ENCODE data around the gene VPS41. TPM values are rescaled to one million over a fixed set of nuclear protein-coding genes. Genes with fewer than 3 reads are reported as not detected.

VPS41 gene
- 31.4 and 45.1 TPM in 2 replicates for total RNA-seq (2022)
- percentile 73 among the genes with signal in this experiment for Bru-seq, nascent RNA
- percentile 67 among the genes with signal in this experiment for BruChase-seq, experiment 1, labeled RNA remaining after a 6-hour chase
- percentile 70 among the genes with signal in this experiment for BruChase-seq, experiment 2, labeled RNA remaining after a 2-hour chase
- long read RNA-seq, full-length matches to known transcripts, result 27 of 37 reads
- long read RNA-seq, partial matches to known transcripts, result 3 of 37 reads
- long read RNA-seq, other reads (novel, unspliced or antisense), result 7 of 37 reads

DNA sequence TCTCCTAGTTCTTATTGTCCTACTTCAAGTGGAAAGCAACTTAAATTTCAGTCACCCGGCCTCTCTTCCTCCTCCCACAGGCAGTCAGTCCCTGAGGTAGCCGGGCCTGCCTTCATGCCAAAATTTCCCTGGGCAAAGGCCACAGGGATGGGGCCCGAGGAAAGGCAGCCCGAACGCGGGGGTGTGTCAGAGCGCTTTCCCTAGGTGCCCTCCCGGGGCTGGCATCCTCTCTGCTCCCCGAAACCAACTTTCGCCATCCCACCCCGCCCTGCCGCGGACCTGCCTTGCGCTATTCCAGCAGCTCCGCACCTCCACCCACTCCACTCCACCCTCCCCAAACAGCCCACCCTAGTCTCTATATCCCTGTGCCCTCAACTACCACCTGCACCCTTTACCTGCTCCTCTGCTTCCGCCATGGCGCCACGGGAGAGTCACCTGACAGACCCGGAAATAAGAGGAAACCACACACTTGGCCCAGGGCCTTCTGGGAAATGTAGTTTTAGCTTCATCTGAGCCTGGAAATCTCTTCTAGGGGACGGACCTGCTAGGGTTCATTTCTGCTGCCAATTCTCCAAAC, at the start of gene VPS41:
Gene VPS41, minus strand, starts transcription at position 433 of the 577 bp plus-strand sequence. Its CDS starts 17 bp downstream, at position 416.
- Mint-ChIP-seq H3K4me1 (ENCODE audit: insufficient read depth, unreplicated experiment) (peaks cover 14% of the 10 kb centered on the region), H3K27me3 (ENCODE audit: insufficient read depth, unreplicated experiment) (no peaks in the 10 kb centered on the region), H3K4me3 (ENCODE audit: unreplicated experiment) (peak within 1 kb of the TSS; percentile 89), H3K9me3 (ENCODE audit: unreplicated experiment) (no peaks in the 10 kb centered on the region), H3K36me3 (ENCODE audit: insufficient read depth, unreplicated experiment) (no peaks in the 10 kb centered on the region), H3K27ac (ENCODE audit: low read depth, unreplicated experiment) (peak within 1 kb of the TSS; percentile 90)
- peak; percentile 83 for DNase-seq (ENCODE audit: unreplicated experiment)
- BruUV-seq (replicated peaks), result no TSS peak
- POLR2A ChIA-PET, result interaction anchor here (0.6 to 1.2 kb wide), 10 partner anchors 9 to 1346 kb away, joined by 3 to 5 read pairs (median 4); no protein-coding TSS in a partner anchor
- TF ChIP-seq, protein P1, sequence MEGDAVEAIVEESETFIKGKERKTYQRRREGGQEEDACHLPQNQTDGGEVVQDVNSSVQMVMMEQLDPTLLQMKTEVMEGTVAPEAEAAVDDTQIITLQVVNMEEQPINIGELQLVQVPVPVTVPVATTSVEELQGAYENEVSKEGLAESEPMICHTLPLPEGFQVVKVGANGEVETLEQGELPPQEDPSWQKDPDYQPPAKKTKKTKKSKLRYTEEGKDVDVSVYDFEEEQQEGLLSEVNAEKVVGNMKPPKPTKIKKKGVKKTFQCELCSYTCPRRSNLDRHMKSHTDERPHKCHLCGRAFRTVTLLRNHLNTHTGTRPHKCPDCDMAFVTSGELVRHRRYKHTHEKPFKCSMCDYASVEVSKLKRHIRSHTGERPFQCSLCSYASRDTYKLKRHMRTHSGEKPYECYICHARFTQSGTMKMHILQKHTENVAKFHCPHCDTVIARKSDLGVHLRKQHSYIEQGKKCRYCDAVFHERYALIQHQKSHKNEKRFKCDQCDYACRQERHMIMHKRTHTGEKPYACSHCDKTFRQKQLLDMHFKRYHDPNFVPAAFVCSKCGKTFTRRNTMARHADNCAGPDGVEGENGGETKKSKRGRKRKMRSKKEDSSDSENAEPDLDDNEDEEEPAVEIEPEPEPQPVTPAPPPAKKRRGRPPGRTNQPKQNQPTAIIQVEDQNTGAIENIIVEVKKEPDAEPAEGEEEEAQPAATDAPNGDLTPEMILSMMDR (IDR thresholded peaks at IDR 0.05; ENCODE audit: unreplicated experiment), result no peak
- intact Hi-C loops (cut with micrococcal nuclease), result loop anchor here (10.0 kb wide), 1 partner anchor 84 kb away; no protein-coding TSS in a partner anchor
- CTCF ChIA-PET, result interaction anchor here (0.5 to 1.8 kb wide), 4 partner anchors 8 to 422 kb away, joined by 3 to 6 read pairs (median 4); no protein-coding TSS in a partner anchor

DNA sequence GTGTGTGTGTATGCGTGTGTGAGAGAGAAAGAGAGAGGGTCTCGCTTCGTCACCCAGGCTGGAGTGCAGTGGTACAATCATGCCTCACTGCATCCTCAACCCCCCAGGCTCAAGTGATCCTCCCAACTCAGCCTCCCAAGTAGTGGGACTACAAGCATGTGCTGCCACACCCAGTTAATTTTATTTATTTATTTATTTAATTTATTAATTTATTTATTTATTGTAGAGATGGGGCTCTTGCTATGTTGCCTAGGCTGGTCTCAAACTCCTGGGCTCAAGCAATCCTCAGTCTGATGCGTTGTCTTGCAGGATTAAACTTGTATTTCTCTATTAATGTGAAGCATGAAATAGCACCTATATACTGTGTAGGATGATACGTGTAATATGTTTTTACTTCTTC, 46.9 kb upstream of the VPS41 start:
- no peak overlapping the region for H3K27ac Mint-ChIP-seq (ENCODE audit: low read depth, unreplicated experiment)
- intact Hi-C loops (cut with micrococcal nuclease), result no loop called here
- no peaks in the 10 kb centered on the region for H3K9me3 Mint-ChIP-seq (ENCODE audit: unreplicated experiment)
- TF ChIP-seq, protein P1 (IDR thresholded peaks at IDR 0.05; ENCODE audit: unreplicated experiment), result no peak
- H3K4me3 Mint-ChIP-seq (ENCODE audit: unreplicated experiment), result no peak overlapping the region
- DNase-seq (ENCODE audit: unreplicated experiment), result no peak
- H3K36me3 Mint-ChIP-seq (ENCODE audit: insufficient read depth, unreplicated experiment), result no peaks in the 10 kb centered on the region
- no peaks in the 10 kb centered on the region for H3K4me1 Mint-ChIP-seq (ENCODE audit: insufficient read depth, unreplicated experiment)
- BruUV-seq (replicated peaks), result no TSS peak
- POLR2A ChIA-PET, result no interaction called here
- peaks cover 97% of the 10 kb centered on the region for H3K27me3 Mint-ChIP-seq (ENCODE audit: insufficient read depth, unreplicated experiment)
- CTCF ChIA-PET, result no interaction called here

DNA sequence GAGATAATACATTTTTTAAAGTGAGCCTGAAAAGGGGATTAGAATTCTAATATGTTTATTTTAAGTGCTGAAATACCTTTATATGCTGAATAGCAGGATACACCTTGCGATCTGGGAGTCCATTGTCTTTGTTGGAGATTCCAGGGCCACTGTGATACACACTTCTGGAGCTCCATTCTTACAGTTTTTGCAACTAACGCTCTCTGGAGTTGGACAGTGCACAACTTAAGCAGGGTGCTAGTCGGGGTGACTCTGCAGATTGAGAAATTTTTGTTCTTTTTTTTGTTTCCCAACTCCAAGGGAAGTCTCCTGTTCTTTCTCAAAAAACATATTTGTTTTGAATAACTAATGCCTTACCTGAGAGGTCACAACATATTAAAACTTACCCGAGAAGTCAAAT, 45.0 kb upstream of the VPS41 start:
- BruUV-seq (replicated peaks), result no TSS peak
- H3K27ac Mint-ChIP-seq (ENCODE audit: low read depth, unreplicated experiment), result no peak overlapping the region
- intact Hi-C loops (cut with micrococcal nuclease), result no loop called here
- H3K4me3 Mint-ChIP-seq (ENCODE audit: unreplicated experiment), result no peak overlapping the region
- POLR2A ChIA-PET, result no interaction called here
- H3K4me1 Mint-ChIP-seq (ENCODE audit: insufficient read depth, unreplicated experiment), result no peaks in the 10 kb centered on the region
- CTCF ChIA-PET, result interaction anchor here (0.7 kb wide), 2 partner anchors 15 to 16 kb away, joined by 3 read pairs; no protein-coding TSS in a partner anchor
- no peak for DNase-seq (ENCODE audit: unreplicated experiment)
- TF ChIP-seq, protein P1 (IDR thresholded peaks at IDR 0.05; ENCODE audit: unreplicated experiment), result no peak
- H3K36me3 Mint-ChIP-seq (ENCODE audit: insufficient read depth, unreplicated experiment), result no peaks in the 10 kb centered on the region
- H3K9me3 Mint-ChIP-seq (ENCODE audit: unreplicated experiment), result no peaks in the 10 kb centered on the region
- H3K27me3 Mint-ChIP-seq (ENCODE audit: insufficient read depth, unreplicated experiment), result peaks cover 97% of the 10 kb centered on the region

DNA sequence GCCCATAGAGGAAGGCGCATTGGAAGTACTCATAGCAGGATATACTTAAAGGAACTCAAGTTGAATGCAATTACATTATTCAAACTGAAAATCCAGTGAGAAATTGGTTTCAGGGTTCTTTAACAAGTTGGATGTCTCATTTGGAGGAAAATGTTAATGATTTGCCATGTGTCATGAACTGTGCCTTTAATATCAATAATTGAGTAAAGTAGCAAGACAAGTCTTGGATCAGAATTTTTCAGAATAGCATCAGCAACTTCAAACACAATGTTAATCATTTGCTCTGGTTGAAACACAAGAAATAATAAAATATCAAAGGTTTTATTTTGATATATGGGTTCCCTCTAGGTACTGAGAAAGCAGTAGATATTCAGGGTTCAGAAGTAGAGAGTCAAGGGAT, 44.2 kb upstream of the VPS41 start:
- Mint-ChIP-seq H3K4me3 (ENCODE audit: unreplicated experiment) (no peak overlapping the region), H3K27ac (ENCODE audit: low read depth, unreplicated experiment) (no peak overlapping the region), H3K27me3 (ENCODE audit: insufficient read depth, unreplicated experiment) (peaks cover 97% of the 10 kb centered on the region), H3K36me3 (ENCODE audit: insufficient read depth, unreplicated experiment) (no peaks in the 10 kb centered on the region), H3K9me3 (ENCODE audit: unreplicated experiment) (no peaks in the 10 kb centered on the region), H3K4me1 (ENCODE audit: insufficient read depth, unreplicated experiment) (no peaks in the 10 kb centered on the region)
- DNase-seq (ENCODE audit: unreplicated experiment), result no peak
- CTCF ChIA-PET, result no interaction called here
- intact Hi-C loops (cut with micrococcal nuclease), result no loop called here
- BruUV-seq (replicated peaks), result no TSS peak
- TF ChIP-seq, protein P1 (IDR thresholded peaks at IDR 0.05; ENCODE audit: unreplicated experiment), result no peak
- POLR2A ChIA-PET, result no interaction called here
